GM21528 (cell line): ENCODE results near the gene TMEM129.

Experiments
- ATAC-seq: cut with Tn5 transposase; IDR thresholded peaks from one replicate; pipeline ENCODE4 v1.9.1; 2021; ENCODE audit warnings: mild to moderate bottlenecking, moderate library complexity; ENCODE audit not compliant: unreplicated experiment, low FRiP score

The TMEM129 gene

DNA sequence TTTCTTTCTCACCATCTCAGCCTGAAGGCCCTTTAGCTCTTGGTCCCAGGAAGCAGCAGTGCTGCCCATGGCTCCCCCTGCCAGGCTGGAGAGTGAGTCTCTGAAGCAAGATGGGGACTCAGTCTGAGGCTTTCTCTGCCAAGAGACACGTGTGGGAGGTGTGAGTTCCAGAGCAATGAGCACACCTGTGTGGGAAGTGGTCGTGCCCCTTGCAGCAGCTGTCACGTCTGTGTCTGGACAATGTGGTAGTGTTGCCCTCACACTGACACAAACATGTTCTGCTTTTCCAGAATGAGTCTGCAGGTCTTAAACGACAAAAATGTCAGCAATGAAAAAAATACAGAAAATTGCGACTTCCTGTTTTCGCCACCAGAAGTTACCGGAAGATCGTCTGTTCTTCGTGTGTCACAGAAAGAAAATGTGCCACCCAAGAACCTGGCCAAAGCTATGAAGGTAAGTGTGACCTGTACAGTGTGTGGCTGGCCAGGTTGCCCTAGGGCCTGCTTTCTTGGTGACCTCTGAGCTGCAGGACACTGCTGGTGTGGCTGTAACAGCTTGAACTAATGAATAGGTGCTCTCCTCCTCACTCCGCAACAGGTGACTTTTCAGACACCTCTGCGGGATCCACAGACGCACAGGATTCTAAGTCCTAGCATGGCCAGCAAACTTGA, 2.1 kb upstream of the TMEM129 start:
- ATAC-seq, result no peak

DNA sequence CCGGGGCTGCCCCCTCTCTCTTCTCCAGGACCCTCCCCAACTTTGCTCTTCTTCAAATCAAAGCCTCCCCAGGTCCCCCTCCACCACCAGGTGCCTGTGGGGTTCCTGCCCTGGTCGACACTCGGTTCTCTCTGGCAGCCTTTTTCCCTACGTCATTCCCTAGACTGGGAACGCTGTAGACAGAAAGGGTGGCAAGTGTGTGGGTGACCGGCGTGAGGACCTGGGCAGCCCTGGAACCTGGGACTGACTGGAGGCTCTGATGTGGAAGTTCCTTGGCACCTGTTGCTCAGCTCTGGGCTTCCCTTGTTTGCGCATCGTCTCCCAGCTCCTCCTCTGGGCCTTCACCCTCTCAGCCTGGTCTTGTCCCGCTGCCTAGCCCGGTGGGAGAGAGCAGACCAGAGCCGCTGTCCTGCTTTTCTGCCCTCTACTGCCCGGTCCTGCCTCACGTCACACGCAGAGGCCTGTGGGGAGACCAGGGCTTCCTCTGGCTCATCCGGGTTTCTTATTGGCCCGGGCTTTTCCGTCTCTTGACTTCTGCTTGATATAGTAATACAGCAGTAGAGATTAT, 1.5 kb upstream of the TMEM129 start:
- no peak for ATAC-seq

DNA sequence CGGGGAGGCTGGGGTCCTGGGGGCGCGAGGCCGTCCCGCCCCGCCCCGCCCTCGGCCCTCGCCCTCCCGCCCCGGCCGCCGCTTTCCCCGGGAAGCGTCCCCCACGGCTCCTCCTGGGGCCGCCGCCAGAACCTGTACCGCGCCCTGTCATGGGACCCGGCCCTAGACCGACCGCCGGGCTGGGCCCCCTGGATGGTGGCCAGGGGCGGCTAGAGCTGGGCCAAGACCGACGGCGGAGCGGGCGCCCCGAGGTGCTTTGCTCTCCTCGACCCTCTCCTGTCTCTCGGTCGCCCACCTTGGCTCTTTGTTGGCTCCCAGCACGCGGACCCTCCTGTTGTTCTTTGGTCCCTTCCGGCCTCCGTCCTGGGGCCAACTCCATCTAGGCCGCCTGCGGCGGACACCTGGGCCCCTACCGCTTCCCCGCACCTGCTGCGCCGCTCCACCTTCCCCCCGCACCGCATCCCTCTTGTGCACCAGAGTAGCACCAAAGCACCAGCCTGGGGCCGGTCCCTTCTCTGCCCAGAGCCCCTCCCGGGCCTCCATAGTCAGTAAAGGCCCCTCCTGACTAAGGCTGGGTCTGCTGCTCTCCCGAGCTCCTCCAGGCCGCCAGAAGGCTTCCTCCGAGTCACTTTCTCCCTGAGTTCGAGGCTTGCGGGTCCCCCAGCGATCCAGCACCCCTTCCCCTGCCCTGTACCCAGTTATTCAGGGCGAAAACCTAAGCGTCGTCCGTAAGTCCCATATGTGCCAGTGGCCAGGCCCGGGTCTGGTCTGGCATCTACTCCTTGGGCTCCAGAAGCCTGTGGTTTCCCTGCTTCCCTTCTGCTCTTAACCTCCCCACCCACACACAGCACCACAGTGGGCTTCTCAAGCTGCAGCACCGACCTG, 785 bp upstream of the TMEM129 start:
- no peak for ATAC-seq

DNA sequence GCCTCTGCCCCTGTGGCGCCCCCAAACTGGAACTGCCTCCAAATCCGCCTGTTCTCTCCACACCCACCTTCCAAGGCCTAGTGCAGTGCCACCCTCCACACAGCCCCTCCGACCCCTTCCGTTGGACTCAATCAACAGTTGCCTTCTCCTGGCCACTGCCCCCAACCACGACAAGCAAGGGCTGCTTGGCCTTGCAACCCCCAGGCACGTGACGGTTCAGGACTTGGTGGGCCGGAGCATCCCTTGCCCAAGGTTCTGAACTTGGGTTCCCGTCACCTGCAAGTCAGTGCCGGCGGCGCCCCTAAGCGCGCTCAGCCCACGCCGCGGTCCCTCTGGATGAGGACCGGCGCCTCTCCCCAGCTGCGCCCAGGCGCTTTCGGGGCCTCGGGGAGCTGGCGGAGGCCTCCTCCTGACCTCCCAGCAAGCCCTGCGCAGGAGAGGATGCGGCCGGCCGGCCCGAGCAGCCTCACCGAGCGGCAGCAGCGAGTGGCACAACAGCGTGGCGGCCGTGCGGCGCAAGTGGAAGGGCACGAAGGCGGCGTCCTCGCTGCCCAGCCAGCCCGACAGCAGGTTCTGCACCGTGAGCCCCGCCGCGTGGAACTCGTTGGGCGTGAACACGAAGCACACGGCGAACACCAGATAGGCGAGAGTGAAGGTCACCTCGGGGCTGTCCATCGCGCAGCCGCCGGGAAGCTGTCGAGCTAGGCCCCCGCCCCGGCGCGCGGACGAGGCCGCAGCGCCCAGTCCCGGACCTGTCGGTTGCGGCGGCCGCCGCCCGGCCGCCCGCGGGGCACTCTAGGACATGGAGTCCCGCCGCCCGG, 750 bp downstream of the TMEM129 start:
- ATAC-seq, result peak; percentile 14

DNA sequence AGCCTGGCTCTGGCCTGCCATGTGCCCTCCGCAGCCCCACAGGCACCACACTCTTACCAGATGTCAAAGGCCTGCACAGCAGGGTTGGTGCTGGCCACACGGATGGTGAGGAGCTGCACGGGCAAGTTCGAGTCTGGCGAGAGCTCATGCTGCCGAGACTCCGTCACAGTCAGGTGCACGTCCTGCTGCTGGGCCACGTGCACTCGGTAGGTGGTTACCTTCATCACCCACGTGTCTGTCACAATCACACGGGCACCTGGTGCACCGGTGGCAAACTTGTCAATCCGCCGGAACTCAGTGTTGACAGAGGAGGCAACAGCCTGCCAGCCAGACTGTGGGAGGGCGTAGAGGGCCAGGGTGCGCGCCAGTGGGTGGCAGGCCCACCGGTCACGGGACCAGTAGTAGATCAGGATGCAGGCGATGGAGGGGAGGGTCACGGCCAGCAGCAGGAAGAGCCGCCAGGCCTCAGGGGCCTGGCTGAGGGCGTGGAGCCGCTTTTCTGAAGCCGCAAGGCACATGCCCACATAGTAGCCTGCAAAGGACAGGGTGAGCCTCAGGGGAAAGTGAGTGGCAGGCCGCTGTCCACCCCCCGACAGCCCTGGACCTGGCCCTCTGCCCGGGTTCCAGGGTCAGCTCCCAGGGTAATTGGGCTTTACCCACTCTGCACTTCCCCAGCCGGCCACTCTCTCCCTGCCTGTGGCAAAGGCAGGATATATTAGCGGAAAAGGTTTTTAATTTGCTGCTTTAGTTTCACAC, 2.9 kb downstream of the TMEM129 start:
- ATAC-seq, result no peak

DNA sequence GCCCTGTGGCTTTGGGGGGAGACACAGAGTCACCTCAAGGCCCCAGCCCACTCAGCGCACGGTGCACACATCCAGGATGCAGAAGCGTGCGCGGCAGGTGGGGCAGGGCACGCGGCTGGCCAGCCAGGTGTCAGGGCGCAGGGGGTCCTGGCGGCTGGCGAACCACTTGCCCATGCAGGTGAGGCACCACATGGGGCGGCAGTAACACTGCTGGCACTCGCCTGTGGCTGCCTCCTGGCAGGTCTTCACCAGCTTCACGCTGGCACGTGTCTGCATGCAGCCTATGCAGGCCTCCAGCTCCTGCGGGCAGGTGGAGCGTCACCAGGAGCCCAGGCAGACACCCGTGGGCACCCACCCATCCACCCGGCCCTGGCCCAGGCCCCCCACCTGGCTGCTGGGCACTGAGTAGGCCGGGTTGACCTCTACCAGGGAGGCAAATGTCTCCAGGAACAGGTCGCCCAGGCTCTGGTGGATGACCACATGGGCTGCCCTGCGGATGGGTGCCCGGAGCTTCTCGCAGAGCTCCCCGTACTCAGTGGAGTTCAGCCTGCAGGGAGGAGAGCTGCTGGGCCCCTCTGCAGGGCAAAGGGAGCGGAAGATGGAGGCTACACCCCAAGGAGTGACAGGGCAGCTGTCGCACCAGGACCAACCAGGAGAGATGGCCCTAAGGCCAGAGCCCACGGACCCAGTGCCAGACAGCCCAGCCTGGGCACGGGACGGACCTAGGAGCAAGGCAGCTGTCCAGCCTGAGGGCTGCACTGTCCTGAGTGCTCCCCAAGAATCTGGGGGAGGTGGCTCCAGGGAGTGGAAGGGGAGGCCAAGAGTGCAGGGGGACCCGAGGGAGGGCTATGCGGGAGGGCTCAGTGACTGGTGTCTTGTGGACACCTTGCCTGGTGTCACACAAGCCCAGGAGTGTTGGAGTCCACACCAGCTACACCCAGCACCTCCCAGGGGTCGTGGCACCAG, 3.7 kb downstream of the TMEM129 start:
- ATAC-seq, result no peak

DNA sequence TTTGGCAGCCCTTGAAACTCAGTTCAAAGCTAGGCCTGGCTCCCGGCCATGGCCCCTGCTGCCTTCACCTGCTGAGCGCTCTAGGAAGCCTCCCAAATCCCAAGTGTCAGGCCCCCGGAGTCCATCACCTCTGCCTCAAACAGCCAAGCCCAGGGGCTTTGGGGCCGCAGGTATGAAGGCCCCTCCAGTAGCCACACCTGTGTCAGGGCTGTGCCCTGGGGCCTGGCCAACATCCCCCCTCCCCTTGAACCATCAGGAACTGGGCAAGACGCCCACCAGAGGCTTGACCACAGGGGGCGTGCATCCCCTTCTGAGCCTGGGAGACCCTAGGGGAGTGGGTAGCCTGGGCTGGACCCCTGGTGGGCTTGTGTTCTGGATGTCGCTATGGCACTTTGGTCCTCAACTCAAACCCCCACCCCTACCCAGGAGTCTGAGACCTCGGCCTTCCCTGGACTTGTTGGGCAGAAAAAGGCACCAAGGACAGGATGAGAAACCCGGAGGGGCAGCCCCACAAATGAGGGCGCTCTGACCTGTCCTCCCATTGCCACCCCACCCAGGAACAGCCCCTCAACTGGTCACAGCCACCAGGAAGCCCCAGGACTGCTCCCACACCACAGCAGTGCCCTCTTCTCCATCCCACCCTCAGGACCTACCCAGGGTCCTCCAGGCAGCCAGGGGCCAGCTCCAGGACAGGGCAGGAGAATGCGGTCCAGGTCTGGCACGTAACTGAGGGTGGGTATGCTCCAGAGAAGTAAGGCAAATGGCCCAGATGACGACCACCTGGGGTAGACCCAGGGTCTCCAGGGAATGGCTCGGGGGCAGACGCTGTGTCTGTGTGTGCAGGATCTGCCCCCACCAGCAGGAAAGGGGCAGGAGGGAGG, 4.8 kb downstream of the TMEM129 start:
- no peak for ATAC-seq

DNA sequence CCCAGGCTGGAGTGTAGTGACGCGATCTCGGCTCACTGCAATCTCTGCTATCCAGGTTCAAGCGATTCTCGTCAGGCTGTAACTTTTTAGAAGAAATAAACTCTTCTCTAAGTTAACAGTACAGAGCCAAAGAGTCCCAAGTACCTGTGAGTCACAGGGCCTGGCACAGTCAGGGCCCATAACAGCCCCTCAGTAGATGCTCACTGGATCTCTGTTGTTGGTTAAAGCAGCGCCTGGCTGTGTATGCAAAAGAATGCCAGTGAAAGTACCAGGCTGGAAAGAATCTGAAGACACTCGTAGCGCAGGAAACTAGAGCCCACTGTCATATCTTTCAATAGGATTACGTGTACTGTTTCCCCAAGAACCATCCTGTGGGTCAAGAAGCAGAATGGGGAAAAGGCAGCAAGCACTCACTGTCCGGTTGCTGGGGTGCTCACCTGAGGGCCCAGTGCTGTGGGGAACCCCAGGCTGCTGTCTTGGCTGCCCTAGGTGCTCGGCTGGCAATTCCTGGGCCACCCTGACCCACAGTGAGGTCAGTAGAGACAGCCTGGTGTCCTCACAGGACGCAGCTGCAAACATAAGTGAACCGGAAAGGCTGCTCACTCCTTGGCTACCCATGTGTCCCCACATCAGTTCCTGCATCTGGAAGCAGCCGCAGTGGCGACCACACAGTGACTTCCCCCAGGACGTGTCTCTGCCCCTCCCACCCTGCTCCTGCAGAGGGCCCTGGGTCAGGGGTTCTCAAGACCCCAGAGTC, 5.9 kb downstream of the TMEM129 start:
- ATAC-seq, result no peak

DNA sequence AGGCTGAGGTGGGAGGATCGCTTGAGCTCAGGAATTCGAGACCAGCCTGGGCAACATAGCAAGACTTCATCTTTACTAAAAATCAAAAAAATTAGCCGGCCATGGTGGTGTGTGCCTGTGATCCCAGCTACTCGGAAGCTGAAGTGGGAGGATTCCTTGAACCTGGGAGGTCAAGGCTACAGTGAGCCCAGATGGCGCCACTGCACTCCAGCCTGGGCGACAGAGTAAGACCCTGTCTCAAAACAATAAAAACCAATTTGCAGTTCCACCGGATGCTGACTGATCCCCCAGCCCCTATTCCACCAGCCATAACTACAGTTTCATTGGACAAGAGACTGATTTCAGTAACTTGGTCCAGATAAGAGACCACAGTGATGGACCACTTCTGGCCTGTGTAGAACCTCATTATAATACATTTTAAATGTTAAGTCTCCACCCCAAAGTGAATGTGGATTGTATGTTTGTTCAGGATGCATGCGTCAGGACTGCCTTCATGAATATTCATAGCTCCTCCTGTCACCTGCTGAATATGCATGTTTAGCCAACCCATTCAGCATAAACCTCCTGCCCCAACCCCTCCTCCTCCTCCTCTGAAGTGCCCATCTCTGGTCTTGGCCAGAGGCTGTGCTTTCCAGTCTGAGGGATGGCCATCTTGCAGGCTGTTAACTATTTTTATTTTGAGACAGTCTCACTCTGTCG, 6.7 kb downstream of the TMEM129 start:
- no peak for ATAC-seq

DNA sequence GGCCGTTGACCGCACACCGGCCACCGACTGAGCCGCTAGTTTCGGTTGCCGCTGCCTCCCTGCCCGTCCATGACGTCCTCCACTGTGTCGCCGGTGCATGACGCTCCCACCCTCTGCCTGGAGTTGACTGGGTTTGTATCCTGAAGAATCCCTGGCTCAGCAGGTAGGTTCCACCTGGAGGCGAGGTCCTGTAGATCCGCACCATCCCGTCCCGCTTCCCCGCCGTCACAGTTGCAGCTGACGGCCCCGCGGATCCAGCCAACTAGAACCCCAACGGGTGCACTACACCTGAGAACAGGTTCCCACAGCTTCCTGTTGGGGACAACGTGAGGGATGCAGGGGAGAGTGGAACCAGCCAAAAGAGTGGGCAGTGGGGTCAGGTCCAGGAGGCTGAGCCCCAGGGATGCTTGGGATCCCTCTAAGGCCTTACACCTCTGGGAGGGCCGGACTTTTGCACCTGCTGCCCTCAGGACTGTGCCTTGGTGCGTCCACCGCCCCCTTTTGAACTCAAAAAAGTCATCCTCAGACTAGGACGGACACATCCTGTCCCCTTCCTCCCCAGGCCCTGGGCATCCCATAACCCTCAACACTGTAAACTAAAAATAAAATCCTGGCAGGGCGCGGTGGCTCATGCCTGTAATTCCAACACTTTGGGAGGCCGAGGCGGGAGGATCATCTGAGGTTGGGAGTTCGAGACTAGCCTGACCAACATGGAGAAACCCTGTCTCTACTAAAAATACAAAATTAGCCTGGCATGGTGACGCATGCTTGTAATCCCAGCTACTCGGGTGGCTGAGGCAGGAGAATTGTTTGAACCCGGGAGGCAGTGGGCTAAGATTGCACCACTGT, 7.9 kb downstream of the TMEM129 start:
- peak; percentile 10 for ATAC-seq

DNA sequence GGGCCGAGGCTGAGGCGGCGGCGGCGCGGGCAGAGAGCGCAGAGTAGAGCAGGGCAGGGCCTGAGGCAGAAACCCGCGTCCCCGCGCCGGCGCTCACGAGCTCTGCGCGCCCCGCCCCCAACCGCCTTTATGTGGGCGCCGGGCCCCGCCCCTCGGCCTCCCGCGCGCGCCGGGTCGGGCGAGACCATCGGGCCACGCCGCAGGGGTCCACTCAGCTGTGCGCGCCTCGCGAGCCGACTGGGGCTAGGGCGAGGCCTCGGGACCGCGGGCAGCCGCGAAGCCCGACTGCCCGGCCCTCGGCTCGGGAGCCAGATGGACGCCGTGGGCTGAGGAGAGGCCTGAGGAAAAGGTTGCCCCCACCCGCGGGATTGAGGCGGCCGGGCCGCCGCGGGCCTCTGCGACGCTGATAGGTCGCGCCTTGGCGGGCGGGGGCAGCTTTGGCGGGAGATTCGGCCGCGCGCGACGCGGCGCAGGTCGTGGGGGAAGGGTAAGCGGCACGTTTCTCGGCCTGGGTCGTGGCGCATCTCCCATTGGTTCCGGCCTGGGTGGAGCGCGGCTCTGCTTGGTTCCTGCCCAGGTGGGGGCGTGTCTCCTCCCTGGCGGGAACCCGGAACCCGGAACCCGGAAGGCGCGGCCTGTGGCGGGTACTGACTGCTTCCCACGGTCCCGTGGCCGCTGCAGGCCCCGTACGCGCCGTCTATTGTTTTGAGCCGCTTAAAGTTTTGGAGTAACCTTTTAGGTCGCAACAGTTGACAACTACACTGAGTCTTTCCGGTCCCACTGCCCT, 8.7 kb downstream of the TMEM129 start, which contains the start of gene SLBP:
SLBP (minus strand) TSS at position 104 of the 787 bp plus-strand sequence. CDS start 131 bp downstream, outside the sequence.
- ATAC-seq, result peak; percentile 70

DNA sequence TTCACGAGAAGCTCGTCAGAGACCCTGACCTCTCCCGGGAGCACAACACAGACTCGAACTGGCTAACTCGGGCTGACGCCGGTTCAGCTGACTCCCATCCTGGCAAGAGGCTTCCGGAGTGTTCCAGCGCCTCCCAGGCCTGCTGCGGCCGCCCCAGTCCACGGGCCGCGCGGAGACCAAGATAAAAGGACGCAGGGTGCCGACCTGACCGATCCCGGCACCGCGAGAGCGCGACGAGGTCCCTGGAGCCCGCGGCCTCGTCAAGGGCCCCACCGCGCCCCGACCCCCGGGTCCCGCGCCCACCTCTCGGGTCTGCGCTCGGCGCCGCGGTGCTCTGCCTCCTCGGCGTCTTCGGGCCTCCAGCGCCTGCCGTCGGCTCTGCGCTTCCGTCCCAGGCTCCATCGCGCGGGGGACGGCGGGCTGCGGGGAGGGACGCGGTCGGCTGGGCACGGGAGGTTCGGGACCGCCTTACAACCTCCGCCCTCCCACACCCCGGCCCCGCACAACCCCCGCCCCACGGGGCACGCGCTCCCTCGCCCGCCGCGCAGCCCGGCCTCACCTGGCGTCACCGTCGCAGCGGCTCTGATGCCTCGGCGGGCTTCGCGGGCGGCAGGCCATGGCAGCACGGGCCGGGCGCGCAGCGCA, 9.4 kb downstream of the TMEM129 start:
- peak; percentile 21 for ATAC-seq

DNA sequence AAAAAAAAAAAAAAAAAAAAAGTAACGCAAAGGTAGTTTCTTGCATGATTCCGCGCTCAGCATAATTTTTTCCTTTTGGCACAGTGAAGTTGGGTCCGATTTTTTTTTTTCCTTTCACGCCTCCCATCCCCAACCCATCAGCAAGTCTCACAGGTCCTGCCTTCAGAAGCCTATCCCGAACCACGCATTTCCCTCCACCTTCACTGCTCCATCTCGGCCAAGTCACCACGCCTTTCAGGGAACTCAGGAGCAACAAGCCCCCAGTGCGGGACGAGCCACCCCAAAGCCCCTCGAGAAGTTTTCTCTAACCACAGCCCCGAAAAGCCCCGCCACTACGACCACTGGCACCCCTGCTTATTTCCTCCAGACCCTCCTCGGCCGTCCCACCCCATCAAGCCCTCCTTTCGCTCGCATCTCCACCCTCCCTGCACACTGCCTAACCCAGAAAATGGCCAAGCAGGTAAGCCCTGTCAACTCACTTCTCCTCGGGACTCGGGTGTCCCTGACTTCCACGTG, 10.0 kb downstream of the TMEM129 start:
- no peak for ATAC-seq

DNA sequence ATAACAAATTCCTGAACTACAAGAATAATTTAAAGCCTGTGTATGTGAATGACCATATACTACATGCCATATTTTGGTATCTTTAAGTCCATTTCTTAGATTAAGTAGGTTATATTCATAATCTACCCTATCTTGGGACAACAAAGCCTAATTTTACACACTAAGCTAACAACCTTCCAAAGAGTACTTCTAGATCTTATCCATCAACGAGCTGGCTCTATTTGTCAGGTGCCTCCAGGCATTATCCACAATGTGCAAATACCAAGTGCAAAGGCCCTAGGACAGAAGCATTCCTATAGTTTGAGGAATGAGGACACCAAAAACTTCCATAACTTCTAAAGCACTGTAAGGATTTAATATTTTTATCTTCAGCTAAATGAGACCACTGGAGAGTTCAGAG, 12.5 kb downstream of the TMEM129 start:
- ATAC-seq, result no peak
